HUES48 (cell line): ENCODE results near the gene ERN2.

Experiments used
- H3K27ac ChIP-seq: one replicate; pipeline ENCODE4 v1.7.0; 2013; ENCODE audit warnings: low read depth, low read length, inconsistent platforms
- H3K27me3 ChIP-seq: 2 replicates; pipeline ENCODE4 v1.6.1; 2013; ENCODE audit warnings: mild to moderate bottlenecking, low read length; ENCODE audit not compliant: control insufficient read depth, insufficient read depth
- H3K36me3 ChIP-seq: 2 replicates; pipeline ENCODE4 v1.6.1; 2013; ENCODE audit warnings: low read length; ENCODE audit not compliant: control insufficient read depth, insufficient read depth
- H3K4me1 ChIP-seq: 2 replicates; pipeline ENCODE4 v1.6.1; 2013; ENCODE audit warnings: mild to moderate bottlenecking, low read length; ENCODE audit not compliant: control insufficient read depth, insufficient read depth
- H3K4me3 ChIP-seq: 2 replicates; pipeline ENCODE4 v1.5.1; 2013; ENCODE audit warnings: mild to moderate bottlenecking, low read depth, low read length
- H3K9ac ChIP-seq: 2 replicates; pipeline ENCODE4 v1.6.1; 2013; ENCODE audit warnings: mild to moderate bottlenecking, low read depth, low read length, moderate library complexity
- H3K9me3 ChIP-seq: 2 replicates; pipeline ENCODE4 v1.6.1; 2013; ENCODE audit warnings: low read length; ENCODE audit not compliant: control insufficient read depth, insufficient read depth

Gene ERN2

GRCh38 chr16:23667355-23667659, 45.7 kb downstream of the ERN2 start:
- H3K27ac ChIP-seq = no peak overlapping the region
- H3K4me1 ChIP-seq = no peaks in the 10 kb centered on the region
- H3K27me3 ChIP-seq = no peaks in the 10 kb centered on the region
- H3K36me3 ChIP-seq = peaks cover 96% of the 10 kb centered on the region
- H3K4me3 ChIP-seq = no peak overlapping the region
- H3K9ac ChIP-seq = no peak overlapping the region
- H3K9me3 ChIP-seq = no peaks in the 10 kb centered on the region

GRCh38 chr16:23666571-23667354, 46.3 kb downstream of the ERN2 start:
- H3K9ac ChIP-seq = no peak overlapping the region
- no peak overlapping the region for H3K4me3 ChIP-seq
- H3K36me3 ChIP-seq = peaks cover 96% of the 10 kb centered on the region
- H3K9me3 ChIP-seq = no peaks in the 10 kb centered on the region
- no peaks in the 10 kb centered on the region for H3K27me3 ChIP-seq
- no peaks in the 10 kb centered on the region for H3K4me1 ChIP-seq
- no peak overlapping the region for H3K27ac ChIP-seq

GRCh38 chr16:23663918-23664317, 49.1 kb downstream of the ERN2 start:
- Histone ChIP-seq H3K36me3 (peaks cover 97% of the 10 kb centered on the region), H3K4me1 (no peaks in the 10 kb centered on the region), H3K9ac (no peak overlapping the region), H3K27ac (no peak overlapping the region), H3K27me3 (no peaks in the 10 kb centered on the region), H3K4me3 (no peak overlapping the region), H3K9me3 (no peaks in the 10 kb centered on the region)

GRCh38 chr16:23651943-23652468, 61.0 kb downstream of the ERN2 start:
- no peaks in the 10 kb centered on the region for H3K9me3 ChIP-seq
- H3K27me3 ChIP-seq = no peaks in the 10 kb centered on the region
- no peak overlapping the region for H3K4me3 ChIP-seq
- no peak overlapping the region for H3K27ac ChIP-seq
- H3K36me3 ChIP-seq = peaks cover 45% of the 10 kb centered on the region
- no peaks in the 10 kb centered on the region for H3K4me1 ChIP-seq
- no peak overlapping the region for H3K9ac ChIP-seq

GRCh38 chr16:23650674-23651416, 62.2 kb downstream of the ERN2 start:
- Histone ChIP-seq H3K9ac (no peak overlapping the region), H3K27me3 (no peaks in the 10 kb centered on the region), H3K27ac (no peak overlapping the region), H3K9me3 (no peaks in the 10 kb centered on the region), H3K4me3 (no peak overlapping the region), H3K4me1 (no peaks in the 10 kb centered on the region), H3K36me3 (peaks cover 51% of the 10 kb centered on the region)

GRCh38 chr16:23642246-23642774, 70.7 kb downstream of the ERN2 start:
- Histone ChIP-seq H3K4me1 (peaks cover 6% of the 10 kb centered on the region; the same call in 1 of the 2 replicates), H3K4me3 (peak overlapping the region; percentile 96), H3K36me3 (peaks cover 50% of the 10 kb centered on the region), H3K9me3 (no peaks in the 10 kb centered on the region), H3K27ac (no peak overlapping the region), H3K27me3 (no peaks in the 10 kb centered on the region), H3K9ac (peak overlapping the region; percentile 59)

GRCh38 chr16:23640931-23641765, 71.9 kb downstream of the ERN2 start, which contains the start of the genes DCTN5 and PALB2:
DCTN5 (plus strand) TSS chr16:23641466; CDS start chr16:23641543, 77 bp downstream.
PALB2 (minus strand) TSS chr16:23641310; CDS start chr16:23641157, 153 bp downstream.
- H3K9me3 ChIP-seq = no peaks in the 10 kb centered on the region
- H3K27me3 ChIP-seq = no peaks in the 10 kb centered on the region
- H3K36me3 ChIP-seq = peaks cover 57% of the 10 kb centered on the region

GRCh38 chr16:23640615-23640930, 72.4 kb downstream of the ERN2 start:
- Histone ChIP-seq H3K27ac (peak overlapping the region; percentile 92), H3K9me3 (no peaks in the 10 kb centered on the region), H3K27me3 (no peaks in the 10 kb centered on the region), H3K36me3 (peaks cover 57% of the 10 kb centered on the region), H3K9ac (peak overlapping the region; percentile 94), H3K4me1 (peaks cover 6% of the 10 kb centered on the region; the same call in 1 of the 2 replicates), H3K4me3 (peak overlapping the region; percentile 96)

More at GRCh38 chr16:23640931-23641765, 71.9 kb downstream of the ERN2 start, which contains the start of the genes DCTN5 and PALB2:
- Histone ChIP-seq H3K4me1 (peaks cover 6% of the 10 kb centered on the region; the same call in 1 of the 2 replicates), H3K9ac (peak within 1 kb of the TSS; percentile 94), H3K4me3 (peak within 1 kb of the TSS; percentile 96), H3K27ac (peak within 1 kb of the TSS; percentile 92)
